Activated T-cell treated with anti-CD3 and anti-CD28 coated beads, Interleukin-2, amount 50 U/mL, for 72 hours (primary cell): Measurements from ENCODE around the gene C19orf53. TPM values are rescaled to one million over a fixed set of nuclear protein-coding genes. Genes with fewer than 3 reads are reported as not detected.
A peak's percentile ranks its signal among the peaks of the same experiment; 100 is the strongest.
"Not testable (repeated sequence)": the region's sequence is repeated elsewhere in the genome, so short reads cannot be mapped to it uniquely, and the experiment has no call there.

Experiments used
- ATAC-seq, 2 donors: fragments of 150-1000 bp; cut with Tn5 transposase; replicated peaks in 1 of 2; 2 replicates each; pipeline ENCODE4 v1.10.0; 2021; ENCODE audit warnings: moderate library complexity in 2 of 2, mild to moderate bottlenecking in 1 of 2
- DNase-seq, 2 donors: peaks; one replicate each; pipeline ENCODE4 v3.0.0; 2021 to 2022; ENCODE audit warnings: mixed read lengths in 1 of 2
- H3K27ac Mint-ChIP-seq: one replicate; pipeline ENCODE4 v1.8.0; 2022; ENCODE audit warnings: mild to moderate bottlenecking, moderate library complexity, mixed read lengths
- H3K27me3 Mint-ChIP-seq: one replicate; pipeline ENCODE4 v1.8.0; 2022; ENCODE audit warnings: low read depth, mixed read lengths
- H3K36me3 Mint-ChIP-seq, 2 donors: one replicate each; pipeline ENCODE4 v1.8.0; 2022; ENCODE audit warnings: mixed read lengths in 2 of 2, mild to moderate bottlenecking in 1 of 2; ENCODE audit not compliant: insufficient read depth in 2 of 2
- H3K4me1 Mint-ChIP-seq: one replicate; pipeline ENCODE4 v1.8.0; 2022; ENCODE audit warnings: low read depth, mixed read lengths
- H3K4me3 Mint-ChIP-seq, 2 donors: one replicate each; pipeline ENCODE4 v1.8.0; 2022; ENCODE audit warnings: mild to moderate bottlenecking in 2 of 2, mixed read lengths in 2 of 2, moderate library complexity in 2 of 2
- H3K9me3 Mint-ChIP-seq, 2 donors: one replicate each; pipeline ENCODE4 v1.8.0; 2022; ENCODE audit warnings: mixed read lengths in 2 of 2
- total RNA-seq, 2 donors: library from RNA; stranded (reverse); gene quantifications; one replicate each; pipeline ENCODE4 v1.2.3, GENCODE V29; 2022

C19orf53 gene
- total RNA-seq, 2 donors from 2014 or later: 76.5 to 88.1 TPM

GRCh38 chr19:13748169-13748828, 26.0 kb upstream of the C19orf53 start:
- peaks cover 2 to 9% of the 10 kb centered on the region in 2 donors for H3K36me3 Mint-ChIP-seq
- peaks cover 47% of the 10 kb centered on the region for H3K4me1 Mint-ChIP-seq
- no peaks in the 10 kb centered on the region for H3K9me3 Mint-ChIP-seq
- peak overlapping the region; percentile 90 to 97 for H3K4me3 Mint-ChIP-seq
- H3K27me3 Mint-ChIP-seq: no peaks in the 10 kb centered on the region
- H3K27ac Mint-ChIP-seq: peak overlapping the region; percentile 92
- ATAC-seq (no peak), DNase-seq (peak in 1 of 2 donors; percentile 19)

- Mint-ChIP-seq H3K27me3 (no peaks in the 10 kb centered on the region), H3K4me3 (no peak overlapping the region), H3K27ac (no peak overlapping the region), H3K4me1 (peaks cover 46% of the 10 kb centered on the region), H3K36me3 (peaks cover 7 to 19% of the 10 kb centered on the region in 2 donors), H3K9me3 (no peaks in the 10 kb centered on the region)
- DNase-seq (no peak), ATAC-seq (no peak)
These were observed 22.8 kb upstream of the C19orf53 start for GRCh38 chr19:13751436-13751835.

- Mint-ChIP-seq H3K4me1 (peaks cover 31% of the 10 kb centered on the region), H3K36me3 (peaks cover 9 to 24% of the 10 kb centered on the region in 2 donors)
- not testable (repeated sequence) for DNase-seq, H3K27ac Mint-ChIP-seq, H3K4me3 Mint-ChIP-seq, H3K9me3 Mint-ChIP-seq, H3K27me3 Mint-ChIP-seq
- ATAC-seq: peak in 1 of 2 donors; percentile 33
These were observed 20.6 kb upstream of the C19orf53 start for GRCh38 chr19:13753622-13754021.

- Mint-ChIP-seq H3K4me1 (peaks cover 8% of the 10 kb centered on the region), H3K4me3 (no peak overlapping the region), H3K9me3 (no peaks in the 10 kb centered on the region), H3K27ac (no peak overlapping the region), H3K36me3 (peaks cover 9 to 23% of the 10 kb centered on the region in 2 donors), H3K27me3 (no peaks in the 10 kb centered on the region)
- ATAC-seq: no peak
- DNase-seq: no peak
These were observed 18.0 kb upstream of the C19orf53 start for GRCh38 chr19:13756210-13756609.

GRCh38 chr19:13757805-13758772, 16.2 kb upstream of the C19orf53 start:
- Mint-ChIP-seq H3K9me3 (no peaks in the 10 kb centered on the region), H3K27ac (no peak overlapping the region), H3K27me3 (no peaks in the 10 kb centered on the region), H3K4me1 (peaks cover 6% of the 10 kb centered on the region), H3K36me3 (peaks cover 7 to 24% of the 10 kb centered on the region in 2 donors), H3K4me3 (no peak overlapping the region)
- ATAC-seq (no peak), DNase-seq (no peak)

- ATAC-seq (no peak), DNase-seq (no peak)
- H3K36me3 Mint-ChIP-seq: peaks cover 9 to 23% of the 10 kb centered on the region in 2 donors
- no peaks in the 10 kb centered on the region for H3K27me3 Mint-ChIP-seq
- peaks cover 13% of the 10 kb centered on the region for H3K4me1 Mint-ChIP-seq
- H3K4me3 Mint-ChIP-seq: no peak overlapping the region
- H3K9me3 Mint-ChIP-seq: no peaks in the 10 kb centered on the region
- H3K27ac Mint-ChIP-seq: no peak overlapping the region
These were observed 15.5 kb upstream of the C19orf53 start for GRCh38 chr19:13758795-13759194.

- H3K36me3 Mint-ChIP-seq: peaks cover 8 to 13% of the 10 kb centered on the region in 2 donors
- H3K9me3 Mint-ChIP-seq: no peaks in the 10 kb centered on the region
- no peak overlapping the region for H3K27ac Mint-ChIP-seq
- H3K27me3 Mint-ChIP-seq: no peaks in the 10 kb centered on the region
- peaks cover 31% of the 10 kb centered on the region for H3K4me1 Mint-ChIP-seq
- no peak for DNase-seq
- ATAC-seq: no peak
- no peak overlapping the region for H3K4me3 Mint-ChIP-seq
These were observed 12.8 kb upstream of the C19orf53 start for GRCh38 chr19:13761423-13761822.

GRCh38 chr19:13762635-13763235, 11.5 kb upstream of the C19orf53 start:
- Mint-ChIP-seq H3K27ac (no peak overlapping the region), H3K4me3 (no peak overlapping the region), H3K36me3 (peaks cover 8 to 13% of the 10 kb centered on the region in 2 donors), H3K4me1 (peaks cover 33% of the 10 kb centered on the region), H3K27me3 (no peaks in the 10 kb centered on the region), H3K9me3 (no peaks in the 10 kb centered on the region)
- ATAC-seq (no peak), DNase-seq (no peak)

- no peak for ATAC-seq
- Mint-ChIP-seq H3K36me3 (peaks cover 9 to 12% of the 10 kb centered on the region in 2 donors), H3K27ac (no peak overlapping the region)
These were observed 11.0 kb upstream of the C19orf53 start for GRCh38 chr19:13763265-13763664.

GRCh38 chr19:13764101-13764807, 10.0 kb upstream of the C19orf53 start, which contains the start of gene MRI1:
Gene MRI1 (plus strand): TSS chr19:13764522. CDS start chr19:13764589, 67 bp downstream.
- Mint-ChIP-seq H3K27ac (peak within 1 kb of the TSS; percentile 61), H3K4me1 (peaks cover 33% of the 10 kb centered on the region), H3K36me3 (peaks cover 7 to 10% of the 10 kb centered on the region in 2 donors), H3K4me3 (peak within 1 kb of the TSS; percentile 82 to 88), H3K9me3 (no peaks in the 10 kb centered on the region), H3K27me3 (no peaks in the 10 kb centered on the region)
- peak; percentile 75 to 80 for DNase-seq
- ATAC-seq: peak; percentile 83 to 89

More at GRCh38 chr19:13763265-13763664, 11.0 kb upstream of the C19orf53 start:
- no peak for DNase-seq
- H3K27me3 Mint-ChIP-seq: no peaks in the 10 kb centered on the region
- H3K9me3 Mint-ChIP-seq: no peaks in the 10 kb centered on the region
- H3K4me3 Mint-ChIP-seq: peak overlapping the region; percentile 63 to 86
- H3K4me1 Mint-ChIP-seq: peaks cover 33% of the 10 kb centered on the region

- Mint-ChIP-seq H3K36me3 (peaks cover 7 to 10% of the 10 kb centered on the region in 2 donors), H3K4me3 (peak overlapping the region; percentile 82 to 88), H3K9me3 (no peaks in the 10 kb centered on the region), H3K4me1 (peaks cover 33% of the 10 kb centered on the region), H3K27me3 (no peaks in the 10 kb centered on the region), H3K27ac (peak overlapping the region; percentile 61)
- DNase-seq: peak; percentile 57 to 60
- ATAC-seq: peak; percentile 68 to 69
These were observed 9.3 kb upstream of the C19orf53 start for GRCh38 chr19:13764821-13765394.
